GM13976 (cell line): Measurements from ENCODE around the gene TMED9.

Experiments used
- DNase-seq: peaks from one replicate; pipeline ENCODE4 v3.0.0; 2012; ENCODE audit warnings: low spot score
- in situ Hi-C: fragments of 300-500 bp; cut with MboI; formaldehyde crosslinking; loops from one replicate; pipeline ENCODE4 v1.12.0; 2022; ENCODE audit warnings: low sequenced_read_pairs, mixed read lengths, inconsistent platforms; ENCODE audit not compliant: unreplicated experiment
- TF ChIP-seq, protein P1 (sequence below): IDR thresholded peaks from 2 replicates; pipeline ENCODE4 v1.5.1; 2012; ENCODE audit warnings: borderline replicate concordance, mild to moderate bottlenecking; ENCODE audit not compliant: insufficient read depth; ENCODE audit errors: extremely low read depth, missing control alignments, control extremely low read depth

TMED9 gene

DNA sequence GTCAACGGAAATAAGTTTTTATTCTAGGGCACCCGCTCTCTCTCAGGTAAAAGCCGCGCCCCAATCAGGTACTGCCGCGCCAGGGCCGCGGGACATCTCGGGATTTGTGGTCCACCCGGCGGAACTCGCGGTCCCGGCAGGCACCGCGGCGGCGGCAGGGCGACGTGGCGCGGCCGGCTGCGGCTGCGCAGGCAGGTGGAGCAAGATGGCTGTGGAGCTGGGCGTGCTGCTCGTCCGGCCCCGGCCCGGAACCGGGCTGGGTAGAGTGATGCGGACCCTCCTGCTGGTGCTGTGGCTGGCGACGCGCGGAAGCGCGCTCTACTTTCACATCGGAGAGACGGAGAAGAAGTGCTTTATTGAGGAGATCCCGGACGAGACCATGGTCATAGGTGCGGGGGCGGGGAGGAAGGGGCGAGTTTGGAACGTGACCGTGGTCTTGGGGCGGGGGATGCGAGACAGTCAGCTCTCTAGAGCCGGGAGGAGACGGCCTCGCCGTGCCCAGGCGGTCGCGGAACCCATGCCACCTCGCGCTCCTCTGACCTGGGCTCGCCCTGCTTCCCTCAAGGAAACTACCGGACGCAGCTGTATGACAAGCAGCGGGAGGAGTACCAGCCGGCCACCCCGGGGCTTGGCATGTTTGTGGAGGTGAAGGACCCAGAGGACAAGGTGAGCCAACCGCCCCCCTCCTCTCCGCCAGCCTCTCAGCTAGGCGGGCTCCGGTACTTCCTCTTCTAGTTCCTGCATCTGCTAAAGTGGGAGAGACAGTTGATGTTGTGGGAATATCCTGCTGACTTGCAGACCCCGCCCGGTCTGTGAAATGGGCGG is at the start of gene TMED9:
Gene TMED9, plus strand, starts transcription at position 194 of the 825 bp plus-strand sequence. Its CDS starts 12 bp downstream, at position 206.
- in situ Hi-C loops, result no loop called here
- TF ChIP-seq, protein P1, sequence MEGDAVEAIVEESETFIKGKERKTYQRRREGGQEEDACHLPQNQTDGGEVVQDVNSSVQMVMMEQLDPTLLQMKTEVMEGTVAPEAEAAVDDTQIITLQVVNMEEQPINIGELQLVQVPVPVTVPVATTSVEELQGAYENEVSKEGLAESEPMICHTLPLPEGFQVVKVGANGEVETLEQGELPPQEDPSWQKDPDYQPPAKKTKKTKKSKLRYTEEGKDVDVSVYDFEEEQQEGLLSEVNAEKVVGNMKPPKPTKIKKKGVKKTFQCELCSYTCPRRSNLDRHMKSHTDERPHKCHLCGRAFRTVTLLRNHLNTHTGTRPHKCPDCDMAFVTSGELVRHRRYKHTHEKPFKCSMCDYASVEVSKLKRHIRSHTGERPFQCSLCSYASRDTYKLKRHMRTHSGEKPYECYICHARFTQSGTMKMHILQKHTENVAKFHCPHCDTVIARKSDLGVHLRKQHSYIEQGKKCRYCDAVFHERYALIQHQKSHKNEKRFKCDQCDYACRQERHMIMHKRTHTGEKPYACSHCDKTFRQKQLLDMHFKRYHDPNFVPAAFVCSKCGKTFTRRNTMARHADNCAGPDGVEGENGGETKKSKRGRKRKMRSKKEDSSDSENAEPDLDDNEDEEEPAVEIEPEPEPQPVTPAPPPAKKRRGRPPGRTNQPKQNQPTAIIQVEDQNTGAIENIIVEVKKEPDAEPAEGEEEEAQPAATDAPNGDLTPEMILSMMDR, result peak; percentile 6
- peak; percentile 94 for DNase-seq

DNA sequence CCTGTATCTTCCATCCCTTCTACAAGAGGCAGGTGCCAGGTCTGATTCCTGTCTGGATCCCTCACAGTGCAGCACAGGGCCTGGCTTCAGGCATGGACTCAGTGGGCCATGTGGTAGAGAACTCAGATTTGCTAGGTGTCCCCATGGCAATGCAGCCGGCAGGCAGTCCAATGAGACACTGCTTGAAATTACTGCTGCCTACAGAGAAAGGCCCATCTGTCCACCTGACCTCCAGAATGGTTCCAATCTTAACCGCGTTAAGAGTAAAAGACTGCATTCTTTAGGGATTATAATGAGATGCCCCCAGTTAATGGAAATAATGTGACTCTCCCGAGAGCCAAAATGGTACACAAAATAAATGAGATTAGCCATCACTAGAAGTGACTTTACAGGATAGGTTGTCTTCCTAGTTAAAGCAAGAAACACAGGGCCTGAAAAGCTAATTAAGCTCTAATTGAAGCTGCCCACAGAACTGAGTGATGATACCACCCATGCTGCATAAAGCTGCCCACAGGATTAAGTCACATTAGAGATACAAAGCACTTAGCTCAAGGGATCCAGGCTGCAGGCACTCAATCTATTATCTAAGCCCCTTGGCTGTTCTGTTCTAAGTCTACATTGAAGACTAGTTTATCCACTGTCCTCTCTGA is 49.1 kb upstream of the TMED9 start:
- TF ChIP-seq, protein P1, result no peak
- in situ Hi-C loops, result no loop called here
- no peak for DNase-seq

DNA sequence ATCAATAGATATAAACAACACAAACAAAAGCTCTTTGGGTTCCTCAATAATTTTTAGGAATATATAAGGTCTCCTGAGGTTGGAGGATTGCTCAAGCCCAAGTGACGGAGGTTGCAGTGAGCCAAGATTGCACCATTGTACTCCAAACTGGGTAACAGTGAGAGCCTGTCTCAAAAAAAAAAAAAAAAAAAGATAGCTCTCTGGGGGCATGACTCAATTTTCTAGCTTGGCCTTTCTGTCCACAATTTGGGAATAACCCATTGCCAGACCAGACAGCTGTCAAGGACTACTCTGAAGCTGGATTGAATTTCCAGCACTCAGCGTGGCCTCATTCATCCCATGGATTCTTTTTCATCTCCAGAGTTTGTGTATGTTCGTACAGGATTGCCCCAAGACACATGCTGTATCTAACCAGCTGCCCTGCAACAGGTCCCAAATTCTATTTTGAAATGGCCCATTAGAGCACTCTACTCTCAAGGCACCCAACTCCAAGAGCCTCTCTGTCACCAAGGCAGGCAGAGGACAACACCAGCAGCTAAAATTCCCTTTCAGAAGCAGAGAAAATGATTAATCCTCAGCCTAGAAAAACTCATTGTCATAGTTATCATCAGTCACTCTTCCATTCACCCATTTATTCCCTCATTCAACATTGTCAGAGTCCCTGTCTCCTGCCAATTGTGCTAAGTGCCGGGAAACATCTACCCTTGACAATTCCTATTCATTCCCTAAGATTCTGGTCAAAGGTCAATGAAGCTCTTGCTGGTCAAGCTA is 46.3 kb upstream of the TMED9 start:
- in situ Hi-C loops, result no loop called here
- no peak for DNase-seq
- TF ChIP-seq, protein P1, result no peak

DNA sequence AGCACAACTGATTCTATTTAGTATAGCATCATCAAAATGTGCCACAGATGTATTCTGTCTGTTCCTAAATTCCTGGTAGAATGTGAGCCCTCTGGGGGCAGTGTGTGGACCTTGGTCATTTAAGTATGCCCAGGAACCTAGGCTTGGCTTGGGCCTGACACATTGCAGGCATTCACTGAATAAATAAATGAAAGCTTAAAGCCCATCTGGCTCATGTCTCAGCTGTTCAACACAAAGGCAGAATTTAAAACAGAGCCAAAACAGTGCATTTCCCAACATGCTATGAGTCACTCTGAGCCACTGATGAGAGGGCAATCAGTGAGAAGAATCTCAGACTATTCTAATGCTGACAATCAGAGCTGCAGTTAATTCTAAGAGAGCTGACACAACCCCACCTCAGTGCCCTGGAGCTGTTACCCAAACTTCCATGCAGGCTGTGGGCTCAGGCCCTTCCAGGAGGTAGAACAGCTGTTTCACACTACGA is 45.7 kb upstream of the TMED9 start:
- DNase-seq, result no peak
- in situ Hi-C loops, result no loop called here
- TF ChIP-seq, protein P1, result no peak

DNA sequence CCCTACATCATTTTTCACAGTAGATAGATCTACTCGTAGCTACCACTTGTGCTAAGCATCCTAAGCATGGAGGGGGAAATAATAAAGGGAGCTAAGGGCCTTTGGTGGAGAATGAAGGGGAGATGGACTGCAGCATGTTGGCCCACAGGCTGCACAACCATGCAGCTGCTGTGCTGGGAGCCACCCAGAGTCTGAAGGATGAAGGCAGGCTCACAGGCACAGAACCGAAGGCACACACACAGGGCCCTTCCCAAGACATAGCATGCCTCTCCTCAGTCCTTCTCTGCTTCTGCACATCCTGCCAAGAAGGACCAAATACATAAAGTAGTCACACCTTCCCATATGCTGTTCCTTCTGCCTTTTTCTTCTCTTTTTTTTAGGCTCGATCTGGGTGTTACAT is 44.3 kb upstream of the TMED9 start:
- TF ChIP-seq, protein P1, result no peak
- DNase-seq, result no peak
- in situ Hi-C loops, result no loop called here

DNA sequence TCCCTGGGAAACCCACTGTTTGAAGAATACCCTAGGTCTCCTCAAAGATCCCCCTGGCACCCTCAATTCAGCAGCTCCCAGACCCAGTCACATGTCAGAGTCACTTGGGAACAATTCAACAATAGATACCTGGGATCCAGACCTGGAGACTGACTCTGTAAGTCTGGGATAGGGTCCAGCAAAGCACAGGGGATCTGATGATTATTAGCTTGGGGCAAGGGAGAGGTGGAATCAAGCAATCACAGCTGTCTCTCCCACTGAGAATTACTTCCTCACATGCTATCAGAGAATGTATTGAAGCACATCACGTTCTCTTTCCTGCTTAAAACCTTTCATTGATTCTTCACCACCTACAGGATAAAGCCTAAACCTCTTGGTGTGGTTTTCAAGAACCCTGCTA is 43.5 kb upstream of the TMED9 start:
- in situ Hi-C loops, result no loop called here
- TF ChIP-seq, protein P1, result no peak
- no peak for DNase-seq
